ENCODE results near the gene KLC1.

KLC1 gene

DNA sequence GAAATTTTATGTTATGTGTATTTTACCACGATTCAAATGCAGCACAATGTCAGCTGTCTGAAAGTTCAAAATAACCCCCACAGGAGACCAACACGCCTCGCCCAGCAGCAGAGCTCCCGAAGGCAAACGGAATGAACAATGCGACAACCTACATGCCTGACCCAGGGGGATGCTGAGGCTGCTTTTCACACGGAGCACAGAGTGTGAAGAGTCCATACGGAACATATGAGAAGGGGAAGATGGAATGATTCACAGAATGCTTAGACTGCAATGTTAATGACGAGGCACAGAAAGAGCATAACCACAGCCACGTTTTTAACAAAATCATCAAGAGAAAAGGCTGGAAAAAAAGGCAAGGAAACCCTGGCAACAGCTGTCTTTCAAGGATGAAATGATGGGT, 109.2 kb downstream of the KLC1 start:
- no peak for DNase-seq

DNA sequence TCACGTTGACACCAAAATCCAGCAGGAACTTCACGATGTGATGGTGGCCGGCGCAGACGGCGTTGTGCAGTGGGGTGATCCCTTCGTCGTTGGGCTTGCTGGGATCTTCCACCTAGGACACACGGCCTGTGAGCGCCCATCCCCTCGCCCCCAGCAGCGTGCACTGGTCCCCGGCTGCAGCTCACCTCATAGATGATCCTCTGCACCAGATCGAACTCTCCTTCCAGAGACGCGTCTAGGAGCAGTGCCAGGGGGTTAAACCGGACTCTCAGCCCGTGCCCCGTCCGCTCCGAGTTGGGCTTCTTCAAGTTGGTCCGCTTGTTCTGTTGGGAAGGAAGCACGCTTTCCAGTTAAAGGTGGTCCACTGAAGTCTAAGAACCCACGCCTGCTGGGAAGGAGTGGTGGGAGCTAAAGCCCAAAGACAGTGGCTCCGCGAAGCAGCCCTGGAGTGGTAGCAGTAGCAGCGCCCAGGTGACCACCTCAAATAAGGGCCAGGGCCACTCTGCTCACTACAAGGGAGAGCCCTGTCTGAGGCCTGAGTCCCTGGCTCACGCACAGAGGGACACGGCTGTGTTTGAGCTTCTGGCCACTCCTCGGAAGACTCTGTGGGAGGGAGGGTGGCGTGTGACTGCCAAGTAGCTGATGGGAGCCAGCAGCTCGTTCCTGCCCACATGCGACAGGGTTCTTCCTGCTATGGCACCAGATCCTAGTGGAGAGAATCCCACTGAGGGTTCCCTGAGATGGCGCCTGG, 109.9 kb downstream of the KLC1 start:
- DNase-seq, result no peak

DNA sequence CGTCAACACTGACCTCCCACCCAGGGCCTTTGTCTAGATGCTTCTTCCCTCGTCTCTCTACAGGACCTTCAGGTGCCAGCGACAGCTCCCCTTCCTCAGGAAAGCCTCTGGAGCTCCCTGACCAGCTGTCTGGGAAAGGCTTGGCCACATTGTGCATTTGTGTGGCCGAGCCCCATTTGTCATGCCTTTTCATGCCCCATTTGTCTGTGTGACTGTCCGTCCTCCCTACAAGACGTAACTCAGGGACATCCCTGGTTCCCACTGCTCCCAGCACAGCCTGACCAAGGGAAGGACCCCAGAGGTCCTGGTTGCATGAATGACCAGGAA, 110.4 kb downstream of the KLC1 start:
- DNase-seq, result no peak

DNA sequence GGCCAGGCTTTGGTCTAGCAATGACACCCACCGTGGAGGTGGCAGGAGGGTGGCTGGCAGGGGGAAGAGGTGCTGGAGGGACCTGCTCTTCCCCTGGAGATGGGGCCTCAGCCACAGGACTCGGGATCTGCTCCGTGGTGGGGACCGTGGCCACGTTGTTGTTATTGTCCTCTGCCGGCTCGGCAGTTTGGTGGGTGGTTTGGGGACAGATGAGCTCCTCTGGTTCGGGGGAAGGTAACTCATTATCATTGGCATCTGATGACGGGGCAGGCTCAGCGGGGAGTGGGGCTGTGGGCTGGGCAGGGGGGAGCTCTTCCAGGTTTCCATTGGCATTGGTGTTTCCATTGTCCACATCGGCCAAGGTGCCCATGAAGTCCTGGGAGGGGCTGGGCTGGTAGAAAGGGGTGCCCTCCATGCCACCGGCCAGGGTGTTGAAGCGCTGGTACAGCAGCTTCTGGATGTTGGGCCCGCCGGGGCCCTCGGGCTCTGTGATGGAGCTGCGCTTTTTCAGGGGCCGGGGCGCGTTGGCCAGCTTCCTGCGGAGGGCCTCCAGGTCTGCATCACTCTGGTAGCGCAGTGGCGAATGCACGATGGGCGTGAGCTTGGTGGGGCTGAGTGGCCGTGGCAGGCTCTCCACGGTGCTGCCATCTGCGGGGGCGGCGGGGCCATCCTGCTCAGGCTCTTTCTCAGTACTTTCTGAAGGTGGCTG, 110.9 kb downstream of the KLC1 start:
- DNase-seq, result no peak

DNA sequence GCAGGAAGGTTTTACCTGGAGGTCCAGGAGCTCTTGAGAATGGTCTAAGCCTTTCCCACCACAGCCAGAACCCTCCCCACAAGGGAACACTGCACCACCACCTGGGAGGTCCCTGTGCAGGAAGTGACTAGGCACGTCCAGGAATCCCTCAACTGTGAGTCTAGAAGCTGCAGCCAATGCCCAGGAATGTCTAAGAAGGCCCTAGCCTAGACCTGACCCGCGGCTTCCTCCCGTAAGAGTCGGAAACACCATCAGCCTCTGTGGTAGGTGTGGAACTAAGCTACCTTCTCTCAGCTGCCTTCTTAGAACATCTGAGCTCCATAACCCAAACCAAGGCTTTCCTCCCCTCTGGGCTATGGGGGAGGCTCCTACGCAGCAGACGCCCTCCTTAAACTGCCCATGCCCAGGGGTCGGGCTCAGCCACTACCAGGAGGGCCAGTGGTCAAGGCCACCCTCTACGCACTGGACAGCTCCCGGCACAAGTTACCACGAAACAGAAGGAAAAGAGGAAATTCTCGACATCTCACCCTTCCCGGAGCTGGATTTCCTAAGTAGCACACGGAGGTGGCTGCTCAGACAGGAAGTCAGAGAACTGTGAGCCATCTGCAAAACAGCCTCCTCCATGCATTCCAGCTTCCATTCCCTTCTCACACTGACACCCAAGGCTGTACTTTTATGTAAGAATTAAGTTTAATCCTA, 112.1 kb downstream of the KLC1 start:
- no peak for DNase-seq

DNA sequence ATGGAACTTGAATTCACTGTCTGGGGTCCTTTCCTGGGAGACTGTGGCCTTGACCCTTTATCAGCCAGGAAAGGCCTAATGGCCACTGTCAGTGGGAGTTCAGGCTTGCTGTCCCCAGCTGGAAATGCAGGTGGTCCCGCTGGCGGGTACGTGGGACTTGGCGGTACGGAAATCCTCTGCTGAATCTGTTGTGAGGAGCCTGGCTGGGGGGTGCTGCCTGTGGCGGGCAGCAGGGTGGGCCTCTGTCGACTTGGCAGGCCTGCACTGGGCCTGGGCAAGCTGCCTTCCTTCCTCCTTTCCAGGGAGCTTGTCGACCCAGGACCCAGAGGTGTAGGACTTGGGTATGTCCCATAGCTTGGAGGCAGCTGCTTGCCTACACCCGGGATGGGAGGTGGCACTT, 112.9 kb downstream of the KLC1 start:
- no peak for DNase-seq

DNA sequence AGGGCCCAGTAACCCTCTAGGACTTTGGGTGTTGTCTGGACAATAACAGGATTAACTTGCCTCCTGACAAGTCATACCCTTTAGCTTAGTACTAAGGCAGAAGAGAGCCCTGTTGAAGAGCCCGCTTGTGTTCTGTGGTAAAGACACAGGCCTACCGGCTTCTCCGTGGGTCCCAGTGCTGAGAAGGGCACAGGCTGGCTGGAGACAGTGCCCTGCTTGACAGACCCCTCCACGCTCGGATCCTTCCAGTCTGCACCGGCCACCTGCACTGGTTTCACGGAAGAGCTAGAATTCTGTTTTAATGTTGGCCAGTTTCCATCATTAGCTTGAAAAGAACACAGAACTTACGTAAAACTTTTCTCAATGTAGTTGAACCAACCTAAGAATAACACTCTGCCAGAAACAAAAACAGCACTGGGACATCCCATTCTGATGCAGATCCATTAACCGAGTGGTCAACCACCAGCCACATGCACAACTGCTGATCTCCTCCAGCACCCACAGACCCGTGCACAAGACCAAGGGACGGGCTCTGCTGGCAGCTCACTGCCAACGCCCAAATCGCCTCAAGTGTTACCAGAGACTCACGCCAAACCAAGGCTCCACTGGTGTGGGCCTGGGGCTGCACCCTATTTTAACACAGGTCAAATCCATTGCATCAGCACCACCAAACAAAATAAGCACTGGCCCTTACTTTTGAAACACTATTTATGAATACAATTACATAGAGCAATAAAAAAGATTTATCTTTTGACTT, 113.7 kb downstream of the KLC1 start:
- DNase-seq, result no peak

DNA sequence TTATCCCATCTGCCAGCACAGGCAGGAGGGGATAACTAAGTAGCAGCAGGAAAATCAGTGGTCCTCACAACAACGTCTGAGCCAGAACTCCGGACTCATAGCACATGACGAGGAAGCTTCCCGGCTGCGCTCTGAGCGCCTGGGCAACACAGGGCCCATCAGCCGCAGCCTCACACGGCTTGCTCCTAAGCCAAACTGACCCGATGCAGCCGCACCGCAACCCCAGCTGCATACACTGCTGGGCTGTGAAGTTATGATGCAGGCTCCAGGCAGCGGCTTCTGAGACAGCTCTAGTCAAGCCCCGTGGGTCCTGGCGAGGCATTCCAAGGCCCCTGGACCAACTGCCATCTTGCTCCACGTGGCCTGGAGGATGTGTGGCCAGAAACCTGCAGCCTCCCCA, 114.7 kb downstream of the KLC1 start:
- DNase-seq, result no peak

DNA sequence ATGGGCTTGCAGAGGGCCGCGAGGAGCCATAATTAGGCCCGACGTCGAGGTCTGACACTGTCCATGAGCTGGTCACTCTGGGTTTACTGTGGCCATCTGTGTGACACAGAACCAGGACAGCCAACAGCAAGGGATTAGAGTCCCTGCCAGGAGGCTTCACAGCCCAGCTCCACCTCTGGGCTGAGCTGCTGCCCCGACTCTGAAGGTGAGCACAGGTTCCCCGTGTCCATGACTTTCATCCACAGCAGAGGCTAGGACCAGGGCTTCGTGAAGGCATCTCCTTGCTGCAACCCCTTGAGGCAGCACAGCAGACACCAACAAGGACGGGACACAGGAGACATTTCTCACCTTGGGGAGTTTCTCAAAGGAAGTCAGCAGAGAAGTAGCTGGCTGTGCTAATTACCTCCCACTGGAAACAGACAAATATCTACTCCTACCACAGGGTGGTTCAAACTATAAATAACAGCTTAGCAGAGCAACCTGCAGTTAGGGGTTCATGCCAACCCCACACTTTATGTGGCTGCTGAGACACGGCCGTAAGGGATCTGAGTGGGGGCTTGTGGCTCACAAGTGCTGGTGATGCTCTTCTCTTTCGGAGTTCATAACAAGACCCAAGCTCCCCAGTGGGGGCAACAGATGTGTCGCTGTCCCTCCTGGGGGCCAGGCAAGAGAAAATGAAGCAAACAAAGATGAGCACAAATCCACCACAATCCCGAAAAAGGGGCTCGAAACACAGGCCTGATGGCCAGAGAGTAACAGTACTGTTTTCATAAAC, 115.8 kb downstream of the KLC1 start:
- DNase-seq, result no peak

DNA sequence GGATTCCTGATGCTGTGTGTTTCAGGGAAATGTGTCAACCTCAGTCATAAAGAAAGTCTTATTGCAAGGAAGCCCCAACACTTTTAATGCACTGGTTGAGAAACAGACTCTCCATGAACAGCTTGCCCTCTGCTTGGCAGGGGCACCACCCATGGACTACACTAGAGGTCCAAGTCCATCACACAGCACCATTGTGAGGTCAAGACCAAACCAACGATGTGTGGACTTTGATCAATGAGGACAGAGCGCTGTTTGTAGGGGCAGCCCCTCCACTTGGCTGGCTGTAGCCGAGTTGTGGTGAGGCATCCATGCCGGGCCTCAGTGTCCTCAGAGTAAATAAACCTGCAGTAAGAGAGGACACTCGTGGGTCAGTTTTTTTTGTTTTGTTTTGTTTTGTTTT, 116.4 kb downstream of the KLC1 start:
- DNase-seq, result no peak

DNA sequence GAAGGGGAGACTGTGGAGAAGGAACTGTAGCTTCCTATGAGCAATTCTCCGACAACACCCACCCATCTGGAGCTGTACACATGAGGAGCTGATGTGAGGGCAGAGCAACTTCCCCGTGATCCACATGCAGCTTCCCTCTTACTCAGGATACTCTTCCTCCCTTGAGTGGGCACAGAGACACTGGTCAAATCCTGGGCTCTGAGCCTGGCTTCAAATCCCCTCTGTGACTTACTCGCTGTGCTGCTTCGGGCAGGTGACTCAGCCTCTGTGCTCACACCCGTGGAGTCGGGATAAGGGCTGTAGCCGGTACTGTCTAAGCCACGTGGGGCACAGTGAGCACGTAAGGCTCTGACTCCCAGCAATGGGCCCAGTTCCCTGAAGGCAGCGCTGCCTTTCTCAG, 117.7 kb downstream of the KLC1 start:
- DNase-seq, result no peak

DNA sequence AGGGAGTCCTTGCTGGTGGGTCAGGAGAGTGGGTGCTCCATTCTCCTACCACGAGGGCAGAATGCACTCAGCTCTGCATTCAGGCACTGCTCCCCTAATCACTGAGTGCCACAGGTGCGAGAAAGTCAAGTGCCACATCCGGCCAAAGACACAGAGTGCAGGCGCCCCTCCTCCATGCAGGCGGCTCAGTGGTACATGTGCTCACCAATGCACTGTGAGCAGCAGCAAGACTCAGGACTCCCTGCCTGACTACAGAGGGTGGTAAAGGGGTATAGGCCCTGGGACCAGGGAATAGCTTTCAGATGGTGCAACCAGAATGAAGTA, 119.5 kb downstream of the KLC1 start:
- DNase-seq, result no peak

DNA sequence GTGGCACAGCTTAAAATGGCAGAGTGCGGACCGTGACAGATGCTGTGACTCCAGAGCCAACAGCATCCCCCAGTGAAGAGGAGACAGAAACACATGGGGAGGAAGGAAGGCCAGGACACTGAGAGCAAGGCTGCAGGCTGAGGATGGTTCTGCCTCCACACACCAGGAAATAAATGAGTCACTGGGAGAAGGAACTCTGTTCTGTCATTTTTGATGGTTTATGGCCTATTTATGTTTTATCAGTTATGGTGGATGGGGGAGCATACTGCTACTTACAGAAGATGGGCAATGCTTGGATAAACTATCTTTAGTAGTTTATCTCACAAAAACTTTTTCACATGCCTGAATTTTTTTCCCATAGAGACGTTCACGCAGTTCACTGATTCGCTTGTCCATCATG, 120.4 kb downstream of the KLC1 start:
- DNase-seq, result no peak

DNA sequence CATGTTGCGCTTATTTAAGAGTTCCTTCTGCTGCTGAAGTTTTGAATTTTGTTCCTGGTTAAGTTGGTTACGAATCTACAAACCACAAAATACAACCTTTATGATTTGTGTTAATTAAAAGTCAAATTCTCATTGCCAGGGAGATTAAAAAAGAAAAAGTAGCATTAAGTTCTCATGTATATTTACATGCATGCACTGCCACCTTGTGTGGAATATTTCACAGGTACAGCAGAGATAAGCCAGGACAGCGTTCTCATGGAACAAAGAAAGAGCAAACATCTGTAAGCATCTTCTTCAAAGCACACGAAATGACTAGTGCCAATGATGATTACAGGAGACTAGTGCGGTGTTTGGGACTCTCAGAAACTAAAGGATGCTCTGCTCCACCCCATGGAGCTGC, 120.8 kb downstream of the KLC1 start:
- DNase-seq, result no peak
